DND-41 (cell line): ENCODE data around the gene GFOD2.

Experiments
- CTCF ChIP-seq: IDR thresholded peaks from 2 replicates; pipeline ENCODE4 v1.5.1; 2012; ENCODE audit warnings: borderline replicate concordance, low read length, moderate library complexity, mild to moderate bottlenecking; ENCODE audit not compliant: poor library complexity, severe bottlenecking; ENCODE audit errors: extremely low read depth
- EZH2 ChIP-seq: IDR thresholded peaks from 3 replicates; pipeline ENCODE4 v1.6.1; 2012; ENCODE audit warnings: borderline replicate concordance, low read depth, mild to moderate bottlenecking, moderate library complexity, low read length, inconsistent platforms; ENCODE audit not compliant: severe bottlenecking

GRCh38 chr16:67760956-67761230 is 41.8 kb upstream of the GFOD2 start:
- TF ChIP-seq CTCF: no peak
- no peak for TF ChIP-seq EZH2
